Measurements from ENCODE around the gene MTFR1L.

MTFR1L gene

GRCh38 chr1:25811384-25812082 is 8.2 kb upstream of the MTFR1L start:
- Histone ChIP-seq H3K9me3 (ENCODE audit: control insufficient read depth, low read depth, low read length) (no peaks in the 10 kb centered on the region), H3K27me3 (ENCODE audit: control insufficient read depth, insufficient read depth, low read length) (no peaks in the 10 kb centered on the region), H3K9ac (ENCODE audit: low read length) (no peak overlapping the region), H3K27ac (ENCODE audit: low read length) (no peak overlapping the region), H3K4me3 (ENCODE audit: low read length) (no peak overlapping the region), H3K36me3 (ENCODE audit: control insufficient read depth, low read depth, low read length) (peaks cover 8% of the 10 kb centered on the region), H3K4me1 (ENCODE audit: control insufficient read depth, low read depth, low read length) (no peaks in the 10 kb centered on the region)

DNA sequence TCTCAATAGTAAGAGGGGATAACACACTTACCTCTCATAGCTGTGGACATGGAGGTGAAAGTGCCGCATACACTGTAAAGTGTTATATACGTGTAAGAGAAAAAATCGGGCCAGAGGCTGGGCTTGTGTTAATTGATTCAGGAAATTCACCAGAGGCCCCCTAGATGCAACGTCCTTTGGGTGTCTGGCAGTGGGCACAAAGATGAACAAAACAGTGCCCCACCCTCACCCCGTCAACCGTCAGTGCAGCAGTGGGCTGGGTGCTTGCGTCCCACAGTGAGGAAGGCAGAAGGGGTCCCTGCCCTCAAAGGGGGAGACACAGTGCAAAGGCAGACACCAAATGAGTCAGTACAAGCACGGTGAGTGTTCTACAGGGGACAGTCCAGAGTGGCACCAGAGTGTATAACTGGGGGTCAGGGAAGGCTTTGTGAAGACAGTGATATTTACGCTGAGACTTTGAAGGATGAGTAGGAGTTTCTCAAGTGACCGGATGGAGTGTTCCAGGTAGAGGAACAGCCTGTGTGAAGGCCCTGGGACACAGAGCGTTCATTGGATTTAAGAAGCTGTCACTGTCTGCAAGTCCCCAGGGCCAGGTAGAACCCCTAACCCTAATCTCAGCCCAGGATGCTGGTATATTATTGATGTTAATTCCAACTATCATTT is 6.6 kb upstream of the MTFR1L start:
- Histone ChIP-seq H3K4me3 (ENCODE audit: low read length) (no peak overlapping the region), H3K9me3 (ENCODE audit: control insufficient read depth, low read depth, low read length) (no peaks in the 10 kb centered on the region), H3K36me3 (ENCODE audit: control insufficient read depth, low read depth, low read length) (no peaks in the 10 kb centered on the region), H3K27ac (ENCODE audit: low read length) (no peak overlapping the region), H3K9ac (ENCODE audit: low read length) (no peak overlapping the region), H3K27me3 (ENCODE audit: control insufficient read depth, insufficient read depth, low read length) (no peaks in the 10 kb centered on the region), H3K4me1 (ENCODE audit: control insufficient read depth, low read depth, low read length) (no peaks in the 10 kb centered on the region)

DNA sequence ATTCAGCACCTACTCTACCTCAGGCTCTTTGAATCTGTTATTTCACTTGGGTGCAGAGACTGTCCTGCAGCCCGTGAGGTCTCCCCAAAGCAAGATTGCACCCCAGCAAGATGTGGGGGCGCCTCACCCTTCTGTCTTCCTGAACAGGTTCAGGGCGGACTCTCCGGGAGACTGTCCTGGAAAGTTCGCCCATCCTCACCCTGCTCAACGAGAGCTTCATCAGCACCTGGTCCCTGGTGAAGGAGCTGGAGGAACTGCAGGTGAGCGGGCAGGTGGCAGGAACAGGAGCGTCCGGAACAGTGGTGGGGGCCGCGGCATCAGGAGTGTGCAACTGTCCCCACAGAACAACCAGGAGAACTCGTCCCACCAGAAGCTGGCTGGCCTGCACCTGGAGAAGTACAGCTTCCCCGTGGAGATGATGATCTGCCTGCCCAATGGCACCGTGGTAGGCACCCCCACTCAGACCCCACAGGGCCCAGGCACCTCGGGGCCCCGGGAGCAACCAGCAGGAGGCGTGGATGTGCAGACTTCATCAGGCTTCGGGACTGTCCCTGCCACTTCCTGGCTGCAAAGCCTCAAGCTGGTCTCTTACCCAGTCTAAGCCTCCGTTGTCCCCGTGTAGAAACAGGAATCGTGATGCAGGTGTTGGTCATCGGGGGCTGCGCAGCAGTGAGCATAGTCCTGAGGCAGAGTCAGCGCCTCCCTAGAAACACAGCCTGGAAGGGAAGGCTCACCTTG is 5.9 kb upstream of the MTFR1L start:
- Histone ChIP-seq H3K27me3 (ENCODE audit: control insufficient read depth, insufficient read depth, low read length) (no peaks in the 10 kb centered on the region), H3K9ac (ENCODE audit: low read length) (no peak overlapping the region), H3K4me3 (ENCODE audit: low read length) (no peak overlapping the region), H3K4me1 (ENCODE audit: control insufficient read depth, low read depth, low read length) (peaks cover 5% of the 10 kb centered on the region), H3K27ac (ENCODE audit: low read length) (no peak overlapping the region), H3K9me3 (ENCODE audit: control insufficient read depth, low read depth, low read length) (no peaks in the 10 kb centered on the region), H3K36me3 (ENCODE audit: control insufficient read depth, low read depth, low read length) (no peaks in the 10 kb centered on the region)

DNA sequence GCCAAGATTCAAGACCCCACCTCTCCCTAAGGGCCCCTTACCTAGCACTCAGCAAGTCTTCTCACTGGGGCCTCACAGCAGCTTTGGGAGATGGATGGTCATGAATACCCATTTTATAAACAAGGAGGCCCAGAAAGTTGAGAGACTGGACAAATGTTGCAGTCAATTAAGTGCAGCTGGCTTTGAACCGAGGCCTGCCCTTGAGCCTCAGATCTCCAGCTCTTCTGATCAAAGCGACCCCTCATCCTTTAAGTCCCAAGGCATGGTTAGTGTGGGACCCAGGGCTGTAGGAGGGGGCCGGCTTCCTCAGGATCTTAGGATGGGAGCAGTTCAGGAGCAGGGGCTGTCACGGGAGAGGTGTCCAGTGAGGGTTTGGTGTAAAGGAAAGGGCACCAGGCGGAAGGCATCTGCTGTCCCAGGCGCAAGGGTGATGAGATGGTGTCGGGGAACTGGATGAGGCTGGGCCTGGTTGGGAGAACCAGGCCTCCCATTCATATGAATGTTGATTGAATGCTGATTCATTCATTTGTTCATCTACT is 5.1 kb upstream of the MTFR1L start:
- Histone ChIP-seq H3K36me3 (ENCODE audit: control insufficient read depth, low read depth, low read length) (no peaks in the 10 kb centered on the region), H3K4me3 (ENCODE audit: low read length) (no peak overlapping the region), H3K9me3 (ENCODE audit: control insufficient read depth, low read depth, low read length) (no peaks in the 10 kb centered on the region), H3K9ac (ENCODE audit: low read length) (no peak overlapping the region), H3K27me3 (ENCODE audit: control insufficient read depth, insufficient read depth, low read length) (no peaks in the 10 kb centered on the region), H3K4me1 (ENCODE audit: control insufficient read depth, low read depth, low read length) (peaks cover 5% of the 10 kb centered on the region), H3K27ac (ENCODE audit: low read length) (no peak overlapping the region)

DNA sequence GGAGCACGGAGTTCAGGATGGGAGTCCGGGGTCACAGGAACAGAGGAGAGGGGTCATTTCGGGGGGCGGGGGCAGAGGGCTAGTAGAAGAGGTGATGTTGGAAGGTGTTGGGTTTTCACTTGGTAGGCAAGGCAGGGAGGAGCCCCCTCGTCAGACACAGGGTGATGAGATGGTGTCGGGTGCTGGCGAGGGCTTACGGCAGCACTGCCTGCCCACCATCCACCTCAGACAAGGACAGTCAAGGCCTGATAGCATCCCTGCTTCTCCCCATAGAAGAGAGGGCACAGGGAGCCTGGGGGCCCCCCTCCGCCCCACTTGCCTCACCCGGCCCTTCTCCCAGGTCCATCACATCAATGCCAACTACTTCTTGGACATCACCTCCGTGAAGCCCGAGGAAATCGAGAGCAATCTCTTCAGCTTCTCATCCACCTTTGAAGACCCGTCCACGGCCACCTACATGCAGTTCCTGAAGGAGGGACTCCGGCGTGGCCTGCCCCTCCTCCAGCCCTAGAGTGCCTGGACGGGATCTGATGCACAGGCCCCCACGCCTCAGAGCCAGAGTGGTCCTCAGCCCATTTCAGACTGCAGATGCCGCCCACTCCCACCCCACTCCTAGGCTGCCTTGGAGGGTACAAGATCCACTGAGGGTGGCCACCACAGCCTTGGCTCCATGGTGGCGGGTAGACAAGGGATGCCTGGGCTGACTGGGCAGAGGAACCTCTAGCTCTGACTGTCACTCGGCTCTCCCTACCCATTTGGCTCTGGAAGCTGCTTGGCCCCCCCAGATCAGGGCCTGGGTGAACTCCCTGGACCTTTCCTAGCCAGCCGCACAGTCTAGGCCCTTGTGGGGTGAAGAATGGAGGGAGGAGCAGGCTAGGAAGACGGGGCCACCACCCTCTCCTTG is 4.3 kb upstream of the MTFR1L start:
- no peaks in the 10 kb centered on the region for H3K36me3 ChIP-seq (ENCODE audit: control insufficient read depth, low read depth, low read length)
- H3K4me1 ChIP-seq (ENCODE audit: control insufficient read depth, low read depth, low read length): peaks cover 5% of the 10 kb centered on the region
- no peak overlapping the region for H3K4me3 ChIP-seq (ENCODE audit: low read length)
- no peak overlapping the region for H3K9ac ChIP-seq (ENCODE audit: low read length)
- H3K27ac ChIP-seq (ENCODE audit: low read length): no peak overlapping the region
- H3K27me3 ChIP-seq (ENCODE audit: control insufficient read depth, insufficient read depth, low read length): no peaks in the 10 kb centered on the region
- no peaks in the 10 kb centered on the region for H3K9me3 ChIP-seq (ENCODE audit: control insufficient read depth, low read depth, low read length)

- H3K9ac ChIP-seq (ENCODE audit: low read length): no peak overlapping the region
- peaks cover 11% of the 10 kb centered on the region for H3K4me1 ChIP-seq (ENCODE audit: control insufficient read depth, low read depth, low read length)
- H3K27me3 ChIP-seq (ENCODE audit: control insufficient read depth, insufficient read depth, low read length): peaks cover 7% of the 10 kb centered on the region
- H3K9me3 ChIP-seq (ENCODE audit: control insufficient read depth, low read depth, low read length): no peaks in the 10 kb centered on the region
- no peak overlapping the region for H3K27ac ChIP-seq (ENCODE audit: low read length)
- H3K36me3 ChIP-seq (ENCODE audit: control insufficient read depth, low read depth, low read length): no peaks in the 10 kb centered on the region
- no peak overlapping the region for H3K4me3 ChIP-seq (ENCODE audit: low read length)
Observed at GRCh38 chr1:25816112-25816718, 3.5 kb upstream of the MTFR1L start.

DNA sequence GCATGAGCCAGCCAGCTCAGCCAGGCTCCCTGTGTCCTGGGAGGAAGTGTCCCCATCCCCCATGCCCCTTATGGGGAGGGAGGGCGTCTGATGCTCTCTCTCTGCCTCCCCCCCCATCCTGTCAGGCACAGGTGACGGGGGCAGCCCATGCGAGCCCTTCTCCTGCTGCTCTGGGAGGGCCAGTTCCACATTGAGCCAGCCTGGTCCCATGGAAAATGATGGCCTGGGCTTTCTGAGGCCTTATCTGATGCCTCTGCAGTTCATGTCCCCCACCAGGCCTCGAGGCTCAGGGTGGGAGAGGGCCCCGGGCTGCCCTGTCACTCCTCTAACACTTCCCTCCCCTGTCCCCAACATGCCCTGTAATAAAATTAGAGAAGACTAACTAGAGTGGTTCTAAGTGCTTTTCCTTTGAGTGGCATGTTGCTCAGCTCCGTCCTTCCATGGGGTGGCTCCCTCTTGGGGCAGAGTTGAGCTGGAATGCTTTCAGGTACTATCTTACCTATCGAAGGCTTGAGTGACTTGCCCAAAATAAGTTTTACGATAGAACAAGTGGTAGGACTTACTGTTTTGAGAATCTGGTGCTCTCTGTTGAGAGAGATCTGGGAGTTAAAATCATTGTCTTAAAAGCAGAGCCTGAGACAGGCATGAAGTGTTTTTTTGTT is 1.8 kb upstream of the MTFR1L start:
- Histone ChIP-seq H3K9me3 (ENCODE audit: control insufficient read depth, low read depth, low read length) (no peaks in the 10 kb centered on the region), H3K4me3 (ENCODE audit: low read length) (no peak overlapping the region), H3K4me1 (ENCODE audit: control insufficient read depth, low read depth, low read length) (peaks cover 11% of the 10 kb centered on the region), H3K9ac (ENCODE audit: low read length) (no peak overlapping the region), H3K36me3 (ENCODE audit: control insufficient read depth, low read depth, low read length) (no peaks in the 10 kb centered on the region), H3K27me3 (ENCODE audit: control insufficient read depth, insufficient read depth, low read length) (peaks cover 17% of the 10 kb centered on the region), H3K27ac (ENCODE audit: low read length) (no peak overlapping the region)

GRCh38 chr1:25818569-25818968 is 1.2 kb upstream of the MTFR1L start:
- H3K27ac ChIP-seq (ENCODE audit: low read length): no peak overlapping the region
- peak overlapping the region; percentile 86 for H3K4me3 ChIP-seq (ENCODE audit: low read length)
- no peak overlapping the region for H3K9ac ChIP-seq (ENCODE audit: low read length)
- H3K9me3 ChIP-seq (ENCODE audit: control insufficient read depth, low read depth, low read length): no peaks in the 10 kb centered on the region
- H3K4me1 ChIP-seq (ENCODE audit: control insufficient read depth, low read depth, low read length): peaks cover 11% of the 10 kb centered on the region
- H3K27me3 ChIP-seq (ENCODE audit: control insufficient read depth, insufficient read depth, low read length): peaks cover 17% of the 10 kb centered on the region
- no peaks in the 10 kb centered on the region for H3K36me3 ChIP-seq (ENCODE audit: control insufficient read depth, low read depth, low read length)

GRCh38 chr1:25820247-25821111 is 725 bp downstream of the MTFR1L start:
- Histone ChIP-seq H3K27ac (ENCODE audit: low read length) (no peak overlapping the region), H3K9me3 (ENCODE audit: control insufficient read depth, low read depth, low read length) (no peaks in the 10 kb centered on the region)

DNA sequence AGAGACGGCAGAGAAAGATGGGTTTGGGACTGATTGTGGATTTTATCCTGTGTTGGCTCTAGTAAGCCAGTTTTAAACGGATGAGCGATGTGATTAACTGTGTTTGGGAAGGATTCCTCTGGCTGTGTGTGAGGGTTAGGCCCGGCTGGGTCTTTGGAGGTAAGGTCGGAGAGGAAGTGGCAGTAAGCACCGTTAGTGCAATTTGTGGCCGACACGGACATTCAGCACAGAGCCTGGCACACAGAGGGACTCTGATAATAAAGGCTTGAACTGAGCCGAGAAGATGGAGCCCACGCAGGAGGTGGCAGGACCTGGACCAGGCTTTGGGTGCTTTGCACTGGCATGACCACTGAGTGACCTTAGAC is 1.3 kb downstream of the MTFR1L start:
- H3K4me3 ChIP-seq (ENCODE audit: low read length): peak overlapping the region; percentile 86
- no peaks in the 10 kb centered on the region for H3K36me3 ChIP-seq (ENCODE audit: control insufficient read depth, low read depth, low read length)
- peaks cover 17% of the 10 kb centered on the region for H3K27me3 ChIP-seq (ENCODE audit: control insufficient read depth, insufficient read depth, low read length)
- peaks cover 11% of the 10 kb centered on the region for H3K4me1 ChIP-seq (ENCODE audit: control insufficient read depth, low read depth, low read length)
- H3K27ac ChIP-seq (ENCODE audit: low read length): no peak overlapping the region
- peak overlapping the region; percentile 72 for H3K9ac ChIP-seq (ENCODE audit: low read length)
- H3K9me3 ChIP-seq (ENCODE audit: control insufficient read depth, low read depth, low read length): no peaks in the 10 kb centered on the region

More at GRCh38 chr1:25820247-25821111, 725 bp downstream of the MTFR1L start:
- Histone ChIP-seq H3K4me1 (ENCODE audit: control insufficient read depth, low read depth, low read length) (peaks cover 11% of the 10 kb centered on the region), H3K36me3 (ENCODE audit: control insufficient read depth, low read depth, low read length) (no peaks in the 10 kb centered on the region), H3K4me3 (ENCODE audit: low read length) (peak overlapping the region; percentile 86), H3K9ac (ENCODE audit: low read length) (peak overlapping the region; percentile 72), H3K27me3 (ENCODE audit: control insufficient read depth, insufficient read depth, low read length) (peaks cover 17% of the 10 kb centered on the region)
